ENCODE measurements around the gene P2RY14.

DNA sequence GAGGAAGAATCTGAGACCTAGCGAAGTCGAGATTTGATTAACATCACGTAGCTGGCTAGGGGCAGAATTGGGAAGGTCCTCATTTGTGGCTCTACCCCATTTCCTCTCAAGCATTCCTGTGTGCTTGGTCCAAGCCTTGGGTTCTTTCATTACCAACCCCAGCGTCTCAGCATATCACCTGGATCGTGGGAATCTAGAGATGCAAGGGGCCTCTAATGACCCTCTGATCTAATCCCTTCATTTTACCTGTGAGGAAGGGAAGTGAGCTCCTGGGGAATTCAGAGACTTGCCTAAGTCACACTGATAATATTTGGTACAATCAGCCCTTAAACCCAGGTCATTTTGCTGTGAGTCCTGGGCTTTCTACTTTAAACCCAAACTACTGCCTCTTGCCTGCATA is 36.3 kb upstream of the P2RY14 start:
- TF ChIP-seq, protein P1, sequence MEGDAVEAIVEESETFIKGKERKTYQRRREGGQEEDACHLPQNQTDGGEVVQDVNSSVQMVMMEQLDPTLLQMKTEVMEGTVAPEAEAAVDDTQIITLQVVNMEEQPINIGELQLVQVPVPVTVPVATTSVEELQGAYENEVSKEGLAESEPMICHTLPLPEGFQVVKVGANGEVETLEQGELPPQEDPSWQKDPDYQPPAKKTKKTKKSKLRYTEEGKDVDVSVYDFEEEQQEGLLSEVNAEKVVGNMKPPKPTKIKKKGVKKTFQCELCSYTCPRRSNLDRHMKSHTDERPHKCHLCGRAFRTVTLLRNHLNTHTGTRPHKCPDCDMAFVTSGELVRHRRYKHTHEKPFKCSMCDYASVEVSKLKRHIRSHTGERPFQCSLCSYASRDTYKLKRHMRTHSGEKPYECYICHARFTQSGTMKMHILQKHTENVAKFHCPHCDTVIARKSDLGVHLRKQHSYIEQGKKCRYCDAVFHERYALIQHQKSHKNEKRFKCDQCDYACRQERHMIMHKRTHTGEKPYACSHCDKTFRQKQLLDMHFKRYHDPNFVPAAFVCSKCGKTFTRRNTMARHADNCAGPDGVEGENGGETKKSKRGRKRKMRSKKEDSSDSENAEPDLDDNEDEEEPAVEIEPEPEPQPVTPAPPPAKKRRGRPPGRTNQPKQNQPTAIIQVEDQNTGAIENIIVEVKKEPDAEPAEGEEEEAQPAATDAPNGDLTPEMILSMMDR (IDR thresholded peaks at IDR 0.05; ENCODE audit: low read length), result no peak
- no peak for TF ChIP-seq EZH2 (optimal IDR thresholded peaks at IDR 0.05; ENCODE audit: low read depth, low read length)
